Fibroblast of pulmonary artery (primary cell): ENCODE results near the gene IRX6.

ENCODE experiments used
- DNase-seq: peaks from one replicate; pipeline ENCODE4 v3.0.0-alpha.2; 2010; ENCODE audit warnings: low read depth
- H3K4me3 ChIP-seq: replicated peaks from 2 replicates; pipeline ENCODE4 v1.5.1; 2011; ENCODE audit warnings: low read depth, mild to moderate bottlenecking, control low read depth, low read length, moderate library complexity
- TF ChIP-seq, protein P1 (sequence below): IDR thresholded peaks from 2 replicates; pipeline ENCODE4 v1.5.1; 2011; ENCODE audit warnings: mild to moderate bottlenecking, control low read depth, low read length, inconsistent platforms; ENCODE audit errors: missing control alignments

Gene IRX6

DNA sequence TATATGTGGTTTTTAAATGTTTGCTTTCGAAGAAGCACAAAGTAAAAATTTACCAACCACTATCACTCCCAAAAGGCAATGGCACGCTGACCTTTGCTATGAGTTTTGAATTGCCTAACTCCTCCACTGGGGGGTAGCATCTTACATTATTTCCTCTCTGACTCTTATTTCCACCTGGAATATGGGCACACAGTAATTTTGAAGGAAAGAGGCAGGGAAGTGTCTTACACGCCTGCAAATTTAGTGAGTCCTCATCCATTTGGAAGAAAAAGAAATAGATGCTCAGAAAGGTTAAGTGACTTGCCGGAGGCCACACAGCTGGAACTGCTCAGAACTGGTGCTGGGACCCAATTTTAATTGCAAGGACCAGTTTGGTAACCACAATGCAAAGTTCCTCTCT lies 29.9 kb upstream of the IRX6 start:
- TF ChIP-seq, protein P1, sequence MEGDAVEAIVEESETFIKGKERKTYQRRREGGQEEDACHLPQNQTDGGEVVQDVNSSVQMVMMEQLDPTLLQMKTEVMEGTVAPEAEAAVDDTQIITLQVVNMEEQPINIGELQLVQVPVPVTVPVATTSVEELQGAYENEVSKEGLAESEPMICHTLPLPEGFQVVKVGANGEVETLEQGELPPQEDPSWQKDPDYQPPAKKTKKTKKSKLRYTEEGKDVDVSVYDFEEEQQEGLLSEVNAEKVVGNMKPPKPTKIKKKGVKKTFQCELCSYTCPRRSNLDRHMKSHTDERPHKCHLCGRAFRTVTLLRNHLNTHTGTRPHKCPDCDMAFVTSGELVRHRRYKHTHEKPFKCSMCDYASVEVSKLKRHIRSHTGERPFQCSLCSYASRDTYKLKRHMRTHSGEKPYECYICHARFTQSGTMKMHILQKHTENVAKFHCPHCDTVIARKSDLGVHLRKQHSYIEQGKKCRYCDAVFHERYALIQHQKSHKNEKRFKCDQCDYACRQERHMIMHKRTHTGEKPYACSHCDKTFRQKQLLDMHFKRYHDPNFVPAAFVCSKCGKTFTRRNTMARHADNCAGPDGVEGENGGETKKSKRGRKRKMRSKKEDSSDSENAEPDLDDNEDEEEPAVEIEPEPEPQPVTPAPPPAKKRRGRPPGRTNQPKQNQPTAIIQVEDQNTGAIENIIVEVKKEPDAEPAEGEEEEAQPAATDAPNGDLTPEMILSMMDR = no peak
- no peak for DNase-seq
- H3K4me3 ChIP-seq = no peak overlapping the region

DNA sequence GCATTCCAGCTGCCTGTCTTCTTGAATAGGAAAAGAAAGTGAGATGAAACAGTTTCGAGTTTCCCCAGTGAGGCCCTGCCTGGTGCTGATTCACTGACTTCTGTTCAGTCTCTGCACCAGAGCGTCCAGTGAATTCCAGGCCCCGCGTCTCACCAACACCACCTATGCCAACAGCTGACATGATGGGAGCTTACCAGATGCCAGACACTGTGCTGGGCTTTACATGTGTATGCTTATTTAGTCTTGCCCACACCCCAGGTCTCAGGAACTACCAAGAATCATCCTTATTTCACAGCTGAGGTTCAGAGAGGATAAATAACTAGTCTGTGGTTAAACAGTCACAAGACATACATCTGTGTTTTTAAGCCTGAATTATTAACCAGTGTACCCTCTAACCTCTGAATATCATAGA lies 29.1 kb upstream of the IRX6 start:
- H3K4me3 ChIP-seq = no peak overlapping the region
- DNase-seq = no peak
- TF ChIP-seq, protein P1 = no peak

DNA sequence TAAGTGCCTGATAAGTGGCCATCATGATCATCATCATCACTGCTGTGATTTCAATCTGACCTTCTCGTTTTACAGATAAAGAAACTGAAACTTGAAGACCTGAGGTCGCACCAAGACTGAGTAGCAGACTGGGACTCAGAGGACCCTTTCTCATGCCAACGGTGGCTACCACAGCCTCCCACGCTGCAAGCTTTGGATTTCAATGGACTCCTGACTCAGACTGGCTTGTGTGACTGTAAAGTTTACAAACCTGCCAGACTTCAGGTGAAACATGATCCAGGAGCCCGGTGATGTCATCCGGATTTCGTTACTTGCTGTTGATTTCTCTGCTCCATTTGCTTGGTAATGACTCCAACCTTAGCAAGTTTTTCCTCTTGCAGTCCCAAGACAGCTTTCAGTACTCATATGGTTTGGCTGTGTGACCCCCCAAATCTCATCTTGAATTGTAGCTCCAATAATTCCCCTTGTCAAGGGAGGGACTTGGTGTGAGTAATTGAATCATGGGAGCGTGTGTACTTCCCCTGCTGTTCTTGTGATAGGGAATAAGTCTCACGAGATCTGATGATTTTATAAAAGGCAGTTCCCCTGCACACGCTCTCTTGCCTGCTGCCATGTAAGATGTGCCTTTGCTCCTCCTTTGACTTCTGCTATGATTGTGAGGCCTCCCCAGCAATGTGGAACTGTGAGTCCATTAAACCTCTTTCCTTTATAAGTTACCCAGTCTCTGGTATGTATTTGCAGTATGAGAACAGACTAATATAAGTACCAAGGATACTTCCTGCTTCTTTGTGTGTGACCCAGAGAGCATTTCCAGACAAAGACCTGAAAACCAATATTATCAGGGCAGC lies 26.7 kb upstream of the IRX6 start:
- H3K4me3 ChIP-seq = no peak overlapping the region
- TF ChIP-seq, protein P1 = no peak
- DNase-seq = no peak

DNA sequence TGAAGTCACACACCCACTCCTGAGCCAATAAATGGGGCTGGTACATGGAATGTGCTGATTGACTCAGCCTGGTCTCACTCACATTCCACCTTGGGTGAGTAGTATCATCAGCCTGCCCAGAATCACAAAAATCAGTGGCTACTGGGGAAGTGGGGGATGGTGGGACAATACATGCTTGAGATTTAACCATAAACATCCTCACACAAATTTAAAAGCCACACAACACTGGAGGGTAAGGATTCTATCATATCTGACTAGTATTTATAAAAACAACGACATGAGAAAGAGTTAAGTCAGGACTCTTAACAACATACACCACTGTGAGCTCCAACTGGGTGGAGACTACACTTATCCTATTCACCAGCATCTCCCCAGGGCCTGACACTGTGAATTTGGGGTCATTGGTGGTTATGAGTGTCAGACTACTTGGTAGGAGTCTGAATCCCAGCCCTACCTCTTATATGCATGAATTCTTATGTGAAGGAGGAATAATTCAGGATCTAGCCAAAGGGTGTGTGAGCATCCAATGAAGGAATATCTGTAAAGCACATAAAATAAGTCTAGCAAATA lies 26.0 kb upstream of the IRX6 start:
- H3K4me3 ChIP-seq = no peak overlapping the region
- TF ChIP-seq, protein P1 = no peak
- DNase-seq = no peak

DNA sequence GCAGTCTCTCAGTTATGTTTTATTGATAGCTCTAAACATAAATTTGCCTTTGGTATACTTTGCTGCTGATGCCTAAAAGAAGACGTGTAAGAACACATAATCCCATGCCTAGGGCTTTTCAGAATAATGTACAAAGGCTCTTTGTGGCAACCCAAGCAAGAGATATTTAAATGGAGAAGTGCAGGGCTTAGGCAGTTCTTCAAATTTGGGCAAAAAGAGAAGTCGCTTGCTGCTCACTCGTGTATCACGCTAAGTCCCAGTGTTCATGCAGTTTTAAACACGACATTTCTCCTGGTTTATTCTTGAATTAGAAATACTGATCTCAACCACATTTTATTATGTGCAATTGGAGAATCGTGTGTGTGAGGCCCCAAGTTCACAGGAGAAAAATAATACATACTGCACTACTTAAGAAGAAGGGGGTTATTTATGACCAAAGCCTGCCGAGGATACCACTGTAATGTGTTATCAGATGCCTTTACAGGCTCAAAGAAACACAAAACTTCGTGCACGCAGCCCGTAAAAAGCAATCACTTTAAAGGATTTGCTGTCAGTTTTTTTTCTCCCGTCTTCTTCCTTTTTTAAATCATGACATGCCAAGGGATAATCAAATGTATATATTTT lies 22.5 kb upstream of the IRX6 start:
- TF ChIP-seq, protein P1 = no peak
- no peak overlapping the region for H3K4me3 ChIP-seq
- DNase-seq = no peak

DNA sequence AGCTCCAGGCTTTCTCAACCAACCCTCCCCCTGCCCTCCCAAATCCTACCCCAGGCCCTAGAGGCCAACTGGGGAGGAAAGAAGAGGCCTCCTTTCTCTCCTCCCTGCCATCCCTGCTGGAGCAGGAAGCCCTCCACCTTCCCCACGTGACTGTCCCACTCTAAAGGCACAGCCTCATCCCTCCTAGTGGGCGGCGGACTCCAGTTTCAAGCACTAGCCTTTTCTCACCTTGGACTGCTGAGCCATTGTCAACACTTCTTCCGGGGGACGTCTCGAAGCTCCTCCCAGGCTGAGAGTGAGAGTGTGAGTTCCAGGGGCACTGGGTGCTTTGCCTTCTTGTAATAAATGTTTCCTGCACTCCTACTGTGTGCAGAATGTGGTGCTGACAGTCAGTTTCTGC lies 21.4 kb upstream of the IRX6 start:
- DNase-seq = no peak
- TF ChIP-seq, protein P1 = no peak

DNA sequence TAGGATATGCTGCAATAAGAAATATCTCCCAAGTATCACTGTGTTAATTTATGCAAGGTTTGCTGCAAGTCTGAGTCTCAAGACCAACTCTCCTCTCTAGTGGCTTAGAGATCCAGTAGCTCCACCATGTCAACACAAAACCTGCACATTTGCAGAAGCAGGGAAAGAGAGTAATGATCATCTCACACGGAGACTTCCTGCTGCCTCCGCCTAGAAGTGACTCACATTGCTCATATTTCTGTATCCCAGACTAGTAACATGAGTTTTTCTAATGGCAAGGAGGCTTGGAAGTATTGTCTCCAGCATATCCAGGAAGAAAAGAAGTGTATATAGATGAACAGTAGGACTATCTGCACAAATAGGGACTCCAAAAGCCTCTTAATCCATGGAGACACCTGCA lies 15.0 kb upstream of the IRX6 start:
- TF ChIP-seq, protein P1 = no peak
- no peak overlapping the region for H3K4me3 ChIP-seq
- DNase-seq = no peak

More for the DNA sequence above, 21.4 kb upstream of the IRX6 start:
- H3K4me3 ChIP-seq = no peak overlapping the region
